GM12872 (cell line): Measurements from ENCODE around the gene SPRY2.

ENCODE experiments used
- CTCF ChIP-seq: IDR thresholded peaks from 3 replicates; pipeline ENCODE4 v1.5.1; 2011; ENCODE audit warnings: low read depth, mild to moderate bottlenecking, low read length, moderate library complexity; ENCODE audit not compliant: insufficient read depth

Gene SPRY2

GRCh38 chr13:80306337-80306972 is 34.5 kb downstream of the SPRY2 start:
- TF ChIP-seq CTCF: no peak

- TF ChIP-seq CTCF: no peak
Observed at GRCh38 chr13:80305737-80306136, 35.2 kb downstream of the SPRY2 start.

DNA sequence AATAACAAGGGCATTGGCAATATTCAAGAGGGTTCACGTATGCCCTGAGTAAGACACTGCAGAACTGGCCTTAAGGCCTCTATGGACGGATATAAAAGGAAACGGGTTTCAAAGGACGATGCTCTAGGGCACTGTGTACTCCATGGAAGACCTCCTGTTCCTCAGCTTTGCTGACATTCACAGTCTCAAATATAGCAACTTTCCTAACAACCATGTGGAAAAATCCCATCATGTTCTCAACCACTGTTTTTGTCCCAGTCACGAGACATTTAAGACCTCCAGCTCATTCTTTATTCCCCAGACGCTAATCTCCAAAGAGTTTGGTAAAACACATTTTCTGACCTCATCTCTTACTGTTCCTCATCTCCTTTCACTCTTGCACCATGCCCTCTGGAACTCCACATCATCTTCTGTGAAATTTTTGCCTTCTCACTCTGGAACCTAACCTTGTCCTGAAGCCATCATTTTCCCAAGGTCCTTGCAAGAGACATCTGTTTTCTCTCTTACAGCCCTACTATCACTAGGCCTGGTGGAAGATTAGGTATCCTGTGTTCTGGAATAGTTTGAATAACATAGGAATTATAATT is 37.6 kb downstream of the SPRY2 start:
- TF ChIP-seq CTCF: no peak

GRCh38 chr13:80299046-80299445 is 41.9 kb downstream of the SPRY2 start:
- no peak for TF ChIP-seq CTCF

DNA sequence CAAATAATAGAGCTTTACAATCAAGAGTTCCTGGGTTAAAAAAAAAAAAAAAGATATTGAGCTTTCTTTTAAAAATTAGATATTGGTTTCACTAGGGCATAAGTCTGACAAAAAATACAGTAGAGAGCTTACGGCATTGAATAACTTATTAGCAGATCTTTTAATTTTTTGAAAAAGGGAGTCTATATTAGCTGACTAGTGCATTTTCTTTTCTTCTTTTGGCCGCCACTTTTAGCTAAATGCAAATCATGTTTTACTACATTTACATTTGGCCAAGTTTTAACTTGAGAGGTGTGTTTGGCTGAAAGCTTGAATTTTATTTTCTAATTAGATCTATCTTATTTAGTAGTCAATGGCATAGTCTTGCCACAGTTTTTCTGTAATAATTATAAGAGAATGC is 43.4 kb downstream of the SPRY2 start:
- TF ChIP-seq CTCF: no peak

DNA sequence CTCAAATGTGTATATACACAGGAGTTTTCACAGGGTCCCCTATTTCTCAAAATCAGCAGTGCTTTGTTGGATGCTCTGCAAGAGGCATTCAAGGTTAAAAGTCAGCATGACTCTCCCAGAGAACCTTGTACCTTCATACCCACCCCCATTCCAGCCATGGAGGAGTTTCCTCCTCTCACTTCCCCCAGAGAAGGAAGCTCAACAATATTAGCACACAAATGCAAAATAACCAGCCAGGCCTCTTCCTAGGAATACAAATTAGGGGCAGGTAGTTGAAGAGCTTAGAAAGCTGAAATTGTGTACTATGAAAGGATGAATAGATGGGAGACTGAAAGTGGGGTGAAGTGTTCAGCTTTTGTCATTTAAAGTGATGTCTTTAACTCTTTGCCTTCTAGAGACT is 43.8 kb downstream of the SPRY2 start:
- TF ChIP-seq CTCF: no peak

GRCh38 chr13:80296638-80297037 is 44.3 kb downstream of the SPRY2 start:
- no peak for TF ChIP-seq CTCF
